Fibroblast of peridontal ligament (primary cell): ENCODE data around the gene ANGPTL4.
A peak's percentile ranks its signal among the peaks of the same experiment; 100 is the strongest.
"Not testable (repeated sequence)": the region's sequence is repeated elsewhere in the genome, so short reads cannot be mapped to it uniquely, and the experiment has no call there.

Source experiments
- DNase-seq: peaks from one replicate; pipeline ENCODE4 v3.0.0-alpha.2; 2010; ENCODE audit errors: extremely low read depth

ANGPTL4 gene

DNA sequence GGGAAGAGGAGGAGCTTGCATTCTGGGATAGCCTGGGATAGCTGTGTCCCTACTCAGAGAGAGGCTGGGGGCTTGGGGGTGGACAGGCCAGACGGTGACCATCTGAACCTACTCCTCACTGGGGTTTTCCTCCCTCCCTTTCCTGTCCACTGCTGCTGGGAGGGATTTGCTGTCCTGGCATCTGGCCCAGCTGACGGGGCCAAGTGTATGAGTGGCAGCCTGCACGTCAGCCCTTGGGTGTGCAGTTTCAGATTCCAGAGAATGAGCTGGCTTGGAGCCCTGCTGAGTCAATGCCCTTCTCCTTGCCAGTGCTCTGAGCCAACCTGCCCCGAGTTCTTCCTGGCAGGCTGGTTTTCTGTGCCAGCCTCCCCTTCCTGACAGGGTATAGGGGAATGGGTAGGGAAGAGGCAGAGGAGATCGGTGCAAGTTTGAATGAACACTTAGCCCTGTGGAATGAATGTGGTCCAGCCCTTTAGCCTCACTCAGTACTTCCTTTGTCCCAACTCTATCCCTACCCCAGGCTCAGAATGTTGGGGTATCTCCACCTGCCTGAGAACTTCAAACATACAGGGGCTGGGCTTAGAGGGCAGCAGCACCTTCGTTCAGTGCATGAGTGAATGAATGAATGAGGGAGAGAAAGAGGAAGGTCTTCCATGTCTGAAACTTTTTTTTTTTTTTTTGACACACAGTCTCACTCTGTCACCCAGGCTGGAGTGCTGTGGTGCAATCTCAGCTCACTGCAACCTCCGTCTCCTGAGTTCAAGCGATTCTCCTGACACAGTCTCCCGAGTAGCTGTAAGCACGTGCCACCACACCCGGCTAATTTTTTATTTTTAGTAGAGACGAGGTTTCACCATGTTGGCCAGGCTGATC, 1.8 kb upstream of the ANGPTL4 start:
- DNase-seq = peak; percentile 99

DNA sequence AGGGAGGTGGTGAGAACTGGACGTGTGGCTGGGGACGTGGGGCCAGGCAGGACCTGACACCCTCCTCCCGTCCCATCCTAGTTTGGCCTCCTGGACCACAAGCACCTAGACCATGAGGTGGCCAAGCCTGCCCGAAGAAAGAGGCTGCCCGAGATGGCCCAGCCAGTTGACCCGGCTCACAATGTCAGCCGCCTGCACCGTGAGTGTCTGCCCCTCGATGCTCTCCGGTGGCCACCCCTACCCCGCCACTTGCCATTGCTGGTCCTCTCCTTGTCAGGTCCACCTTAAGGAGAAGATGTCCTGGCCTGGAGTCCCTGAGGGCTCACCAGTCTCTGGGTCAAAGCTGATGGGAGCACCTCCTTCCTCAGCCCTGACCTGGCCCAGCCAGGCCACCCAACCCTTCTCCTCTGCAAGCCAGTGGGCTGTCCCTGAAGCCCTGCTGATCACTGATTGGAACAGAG, 2.2 kb downstream of the ANGPTL4 start:
- no peak for DNase-seq

DNA sequence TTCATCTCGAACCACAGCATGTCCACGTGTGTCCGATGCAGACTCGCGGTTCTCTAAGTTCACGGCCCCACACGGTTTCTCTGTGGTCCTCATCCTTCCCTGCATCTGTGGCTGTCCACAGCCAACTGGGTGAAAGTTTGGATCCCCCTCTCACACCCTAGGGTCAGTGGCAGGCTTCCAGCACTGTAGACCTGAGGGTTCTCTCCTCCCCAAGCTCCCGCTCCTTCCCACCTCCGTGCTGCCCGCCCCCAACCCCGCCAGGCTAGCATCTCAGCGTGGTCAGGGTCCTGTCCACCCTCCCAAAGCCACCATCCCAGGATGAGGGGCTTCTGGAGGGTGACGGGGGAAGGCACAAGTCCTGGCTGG, 3.0 kb downstream of the ANGPTL4 start:
- peak; percentile 31 for DNase-seq

DNA sequence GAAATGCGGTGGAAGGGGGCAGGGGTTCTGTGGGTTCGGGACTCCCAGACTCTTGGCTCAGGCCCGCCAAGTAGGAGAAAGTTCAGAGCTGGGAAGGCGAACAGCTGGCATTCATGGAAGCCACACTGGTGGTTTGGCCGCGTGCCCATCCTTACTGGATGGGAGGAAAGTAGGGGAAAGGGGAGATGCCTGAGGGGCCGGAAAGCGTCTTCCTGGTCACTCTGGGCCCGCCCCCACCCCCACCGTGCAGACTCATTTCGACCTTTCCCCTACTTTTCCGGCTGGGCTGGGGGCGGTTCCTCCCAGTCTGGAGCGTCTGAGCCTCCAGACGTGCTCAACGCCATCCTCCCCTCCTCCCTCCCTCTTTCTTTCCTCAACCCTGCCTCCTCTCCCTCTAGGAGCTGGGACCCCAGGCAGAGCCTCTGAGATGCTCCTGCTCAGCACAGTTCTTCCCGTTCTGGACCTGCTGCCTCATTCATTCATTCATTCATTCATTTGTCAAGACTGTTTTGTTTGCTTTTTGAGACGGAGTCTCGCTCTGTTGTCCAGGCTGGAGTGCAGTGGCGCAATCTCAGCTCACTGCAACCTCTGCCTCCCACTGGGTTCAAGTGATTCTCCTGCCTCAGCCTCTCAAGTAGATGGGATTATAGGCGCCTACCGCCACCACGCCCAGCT, 3.5 kb downstream of the ANGPTL4 start:
- DNase-seq = peak; percentile 95

DNA sequence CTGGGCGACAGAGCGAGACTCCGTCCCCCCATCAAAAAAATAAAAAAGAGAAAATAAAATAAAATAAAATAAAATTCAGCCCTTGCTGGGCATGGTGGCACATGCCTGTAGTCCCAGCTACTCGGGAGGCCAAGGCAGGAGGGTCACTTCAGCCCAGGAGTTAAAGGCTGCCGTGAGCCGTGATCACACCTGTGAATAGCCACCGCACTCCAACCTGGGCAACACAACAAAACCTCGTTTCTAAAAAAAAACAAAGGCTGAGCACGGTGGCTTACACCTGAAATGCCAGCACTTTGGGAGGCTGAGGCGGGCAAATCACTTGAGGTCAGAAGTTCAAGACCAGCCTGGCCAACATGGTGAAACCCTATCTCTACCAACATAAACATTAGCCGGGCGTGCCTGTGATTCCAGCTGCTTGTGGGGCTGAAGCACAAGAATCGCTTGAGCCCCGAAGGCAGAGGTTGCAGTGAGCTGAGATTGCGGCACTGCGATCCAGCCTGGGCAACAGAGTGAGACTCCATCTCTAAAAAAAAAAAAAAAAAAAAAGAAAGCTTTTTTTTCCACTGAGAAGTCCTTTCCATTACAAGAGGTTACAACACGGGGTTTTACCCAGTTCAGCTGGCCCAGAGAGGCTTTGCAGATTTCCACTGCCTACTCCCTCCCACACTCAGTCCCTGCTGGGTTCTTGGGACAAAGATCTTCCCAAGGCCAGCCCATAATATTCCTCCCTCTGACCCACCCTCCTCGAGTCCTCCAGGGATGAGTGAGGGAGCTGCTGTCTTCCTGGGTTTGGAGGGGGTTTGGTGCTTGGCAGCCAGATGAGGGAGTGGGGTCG, 6.4 kb downstream of the ANGPTL4 start:
- peak; percentile 23 for DNase-seq

DNA sequence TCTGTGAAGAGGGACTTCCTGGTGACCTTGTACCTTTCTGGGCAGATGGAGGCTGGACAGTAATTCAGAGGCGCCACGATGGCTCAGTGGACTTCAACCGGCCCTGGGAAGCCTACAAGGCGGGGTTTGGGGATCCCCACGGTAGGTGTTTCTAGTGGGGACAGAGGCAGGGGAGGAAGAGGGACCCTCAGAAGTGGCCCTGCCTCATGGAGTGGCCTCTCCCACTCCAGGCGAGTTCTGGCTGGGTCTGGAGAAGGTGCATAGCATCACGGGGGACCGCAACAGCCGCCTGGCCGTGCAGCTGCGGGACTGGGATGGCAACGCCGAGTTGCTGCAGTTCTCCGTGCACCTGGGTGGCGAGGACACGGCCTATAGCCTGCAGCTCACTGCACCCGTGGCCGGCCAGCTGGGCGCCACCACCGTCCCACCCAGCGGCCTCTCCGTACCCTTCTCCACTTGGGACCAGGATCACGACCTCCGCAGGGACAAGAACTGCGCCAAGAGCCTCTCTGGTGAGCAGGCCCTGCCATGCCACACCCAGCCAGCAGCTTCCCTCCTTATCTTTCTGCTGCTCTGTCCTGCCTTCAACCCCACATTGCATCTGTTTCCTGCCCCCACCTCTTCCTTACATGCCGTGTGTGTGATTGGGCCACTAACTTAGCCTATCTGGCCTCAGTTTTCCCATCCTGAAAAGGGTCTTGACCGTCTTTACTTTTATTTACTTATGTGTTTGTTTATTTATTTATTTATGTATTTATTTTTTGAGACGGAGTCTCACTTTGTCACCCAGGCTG, 7.3 kb downstream of the ANGPTL4 start:
- DNase-seq = no peak

DNA sequence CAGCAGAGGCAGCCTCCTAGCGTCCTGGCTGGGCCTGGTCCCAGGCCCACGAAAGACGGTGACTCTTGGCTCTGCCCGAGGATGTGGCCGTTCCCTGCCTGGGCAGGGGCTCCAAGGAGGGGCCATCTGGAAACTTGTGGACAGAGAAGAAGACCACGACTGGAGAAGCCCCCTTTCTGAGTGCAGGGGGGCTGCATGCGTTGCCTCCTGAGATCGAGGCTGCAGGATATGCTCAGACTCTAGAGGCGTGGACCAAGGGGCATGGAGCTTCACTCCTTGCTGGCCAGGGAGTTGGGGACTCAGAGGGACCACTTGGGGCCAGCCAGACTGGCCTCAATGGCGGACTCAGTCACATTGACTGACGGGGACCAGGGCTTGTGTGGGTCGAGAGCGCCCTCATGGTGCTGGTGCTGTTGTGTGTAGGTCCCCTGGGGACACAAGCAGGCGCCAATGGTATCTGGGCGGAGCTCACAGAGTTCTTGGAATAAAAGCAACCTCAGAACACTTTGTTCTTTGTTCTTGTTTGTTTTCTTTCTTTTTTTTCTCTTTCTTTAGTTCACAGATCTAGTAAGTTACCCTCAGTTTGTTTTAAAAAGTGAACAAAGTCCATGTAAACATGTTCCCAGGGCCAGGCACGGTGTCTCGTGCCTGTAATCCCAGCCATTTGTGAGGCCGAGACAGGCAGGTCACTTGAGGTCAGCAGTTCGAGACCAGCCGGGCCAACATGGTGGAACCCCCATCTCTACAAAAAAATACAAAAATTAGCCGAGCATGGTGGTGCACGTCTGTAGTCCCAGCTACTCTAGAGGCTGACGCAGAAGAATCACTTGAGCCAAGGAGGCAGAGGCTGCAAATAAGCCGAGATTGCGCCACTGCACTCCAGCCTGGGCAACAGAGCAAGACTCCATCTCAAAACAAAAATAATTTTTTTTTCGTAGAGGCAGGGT, 10.2 kb downstream of the ANGPTL4 start:
- no peak for DNase-seq

DNA sequence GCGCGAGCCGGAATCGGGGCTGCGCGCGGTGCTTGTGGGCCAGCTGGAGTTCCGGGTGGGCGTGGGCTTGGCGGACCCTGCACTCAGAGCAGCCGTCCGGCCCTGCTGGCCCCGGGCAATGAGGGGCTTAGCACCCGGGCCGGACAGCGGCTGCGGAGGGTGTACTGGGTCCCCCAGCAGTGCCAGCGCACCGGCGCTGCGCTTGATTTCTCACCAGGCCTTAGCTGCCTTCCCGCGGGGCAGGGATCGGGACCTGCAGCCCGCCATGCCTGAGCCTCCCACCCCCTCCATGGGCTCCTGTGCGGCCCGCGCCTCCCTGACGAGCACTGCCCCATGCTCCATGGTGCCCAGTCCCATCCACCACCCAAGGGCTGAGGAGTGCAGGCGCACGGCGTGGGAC, 11.8 kb downstream of the ANGPTL4 start:
- not testable (repeated sequence) for DNase-seq

DNA sequence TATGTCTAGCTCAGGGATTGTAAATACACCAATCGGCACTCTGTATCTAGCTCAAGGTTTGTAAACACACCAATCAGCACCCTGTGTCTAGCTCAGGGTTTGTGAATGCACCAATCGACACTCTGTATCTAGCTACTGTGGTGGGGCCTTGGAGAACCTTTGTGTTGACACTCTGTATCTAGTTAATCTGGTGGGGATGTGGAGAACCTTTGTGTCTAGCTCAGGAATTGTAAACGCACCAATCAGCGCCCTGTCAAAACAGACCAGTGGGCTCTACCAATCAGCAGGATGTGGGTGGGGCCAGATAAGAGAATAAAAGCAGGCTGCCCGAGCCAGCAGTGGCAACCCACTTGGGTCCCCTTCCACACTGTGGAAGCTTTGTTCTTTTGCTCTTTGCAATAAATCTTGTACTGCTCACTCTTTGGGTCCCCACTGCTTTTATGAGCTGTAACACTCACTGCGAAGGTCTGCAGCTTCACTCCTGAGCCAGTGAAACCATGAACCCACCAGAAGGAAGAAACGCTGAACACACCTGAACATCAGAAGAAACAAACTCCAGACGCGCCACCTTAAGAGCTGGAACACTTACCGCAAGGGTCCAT, 12.5 kb downstream of the ANGPTL4 start:
- DNase-seq = not testable (repeated sequence)

DNA sequence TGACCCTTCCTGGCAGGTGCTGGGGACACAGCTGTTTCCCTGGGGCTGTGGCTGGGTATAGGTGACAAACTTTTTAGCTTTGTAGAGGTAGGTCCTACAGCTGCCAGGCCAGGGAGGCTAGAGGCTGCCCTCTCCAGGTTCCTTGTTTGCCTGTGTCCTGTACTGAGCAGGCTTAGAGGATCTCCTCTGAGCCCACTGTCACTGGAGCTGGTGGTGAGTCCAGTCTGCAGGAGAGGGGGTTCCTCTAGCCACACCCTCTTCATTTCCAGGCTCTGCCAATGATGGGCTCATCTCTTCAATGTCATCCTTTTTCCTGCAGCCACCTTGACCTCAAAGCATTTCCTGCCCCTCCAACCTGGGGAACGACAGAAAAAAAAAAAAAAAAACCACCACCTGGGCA, 13.6 kb downstream of the ANGPTL4 start:
- no peak for DNase-seq

DNA sequence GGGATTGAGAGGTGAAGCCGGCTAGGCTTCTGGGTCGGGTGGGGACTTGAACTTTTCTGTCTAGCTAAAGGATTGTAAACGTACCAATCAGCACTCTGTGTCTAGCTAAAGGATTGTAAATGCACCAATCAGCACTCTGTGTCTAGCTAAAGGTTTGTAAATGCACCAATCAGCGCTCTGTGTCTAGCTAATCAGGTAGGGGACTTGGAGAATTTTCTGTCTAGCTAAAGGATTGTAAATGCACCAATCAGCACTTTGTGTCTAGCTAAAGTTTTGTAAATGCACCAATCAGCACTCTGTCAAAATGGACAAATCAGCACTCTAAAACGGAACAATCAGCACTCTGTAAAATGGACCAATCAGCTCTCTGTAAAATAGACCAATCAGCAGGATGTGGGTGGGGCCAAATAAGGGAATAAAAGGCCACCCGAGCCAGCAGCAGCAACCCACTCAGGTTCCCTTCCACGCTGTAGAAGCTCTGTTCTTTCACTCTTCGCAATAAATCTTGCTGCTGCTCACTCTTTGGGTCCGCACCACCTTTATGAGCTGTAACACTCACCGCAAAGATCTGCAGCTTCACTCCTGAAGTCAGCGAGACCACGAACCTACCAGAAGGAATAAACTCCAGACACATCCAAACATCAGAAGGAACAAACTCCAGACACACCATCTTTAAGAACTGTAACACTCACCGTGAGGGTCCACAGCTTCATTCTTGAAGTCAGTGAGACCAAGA, 15.4 kb downstream of the ANGPTL4 start:
- DNase-seq = not testable (repeated sequence)

DNA sequence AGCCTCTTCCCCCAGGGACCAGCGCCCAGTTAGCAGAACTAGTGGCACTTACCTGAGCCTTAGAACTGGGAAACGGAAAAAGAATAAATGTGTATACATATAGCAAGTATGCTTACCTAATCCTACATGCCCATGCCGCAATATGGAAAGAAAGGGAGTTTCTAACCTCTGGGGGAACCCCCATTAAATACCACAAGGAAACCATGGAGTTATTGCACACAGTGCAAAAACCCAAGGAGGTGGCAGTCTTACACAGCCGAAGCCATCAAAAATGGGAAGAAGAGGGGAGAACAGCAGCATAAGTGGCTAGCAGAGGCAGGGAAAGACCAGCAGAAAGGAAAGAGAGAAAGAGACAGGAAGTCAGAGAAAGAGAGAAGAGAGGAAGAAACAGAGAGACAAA, 20.6 kb downstream of the ANGPTL4 start:
- not testable (repeated sequence) for DNase-seq

DNA sequence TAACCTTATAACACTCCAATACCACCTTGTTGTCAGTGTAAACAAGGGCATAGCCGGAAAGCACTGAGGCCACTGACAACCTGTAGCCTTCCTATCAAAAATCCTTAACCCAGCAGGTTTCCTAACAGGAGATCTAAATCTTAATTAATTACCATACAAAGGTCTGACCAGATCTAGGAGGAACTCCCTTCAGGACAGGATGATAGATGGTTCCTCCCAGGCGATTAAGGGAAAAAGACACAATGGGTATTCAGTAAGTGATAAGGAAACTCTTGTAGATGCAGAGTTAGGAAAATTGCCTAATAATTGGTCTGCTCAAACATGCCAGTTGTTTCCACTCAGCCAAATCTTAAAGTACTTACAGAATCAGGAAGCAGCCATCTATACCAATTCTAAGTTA, 21.1 kb downstream of the ANGPTL4 start:
- DNase-seq = not testable (repeated sequence)

DNA sequence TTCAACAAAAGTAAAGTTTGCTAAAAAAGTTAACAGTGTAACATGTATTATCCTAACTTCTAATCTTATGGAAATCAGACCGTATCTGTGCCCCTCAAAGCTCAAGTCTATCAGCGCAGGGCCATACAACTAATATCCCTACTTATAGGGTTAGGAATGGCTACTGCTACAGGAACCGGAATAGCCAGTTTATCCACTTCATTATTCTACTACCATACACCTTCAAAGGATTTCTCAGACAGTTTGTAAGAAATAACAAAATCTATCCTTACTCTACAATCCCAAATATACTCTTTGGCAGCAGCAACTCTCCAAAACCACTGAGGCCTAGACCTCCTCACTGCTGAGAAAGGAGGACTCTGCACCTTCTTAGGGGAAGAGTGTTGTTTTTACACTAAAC, 21.6 kb downstream of the ANGPTL4 start:
- not testable (repeated sequence) for DNase-seq

DNA sequence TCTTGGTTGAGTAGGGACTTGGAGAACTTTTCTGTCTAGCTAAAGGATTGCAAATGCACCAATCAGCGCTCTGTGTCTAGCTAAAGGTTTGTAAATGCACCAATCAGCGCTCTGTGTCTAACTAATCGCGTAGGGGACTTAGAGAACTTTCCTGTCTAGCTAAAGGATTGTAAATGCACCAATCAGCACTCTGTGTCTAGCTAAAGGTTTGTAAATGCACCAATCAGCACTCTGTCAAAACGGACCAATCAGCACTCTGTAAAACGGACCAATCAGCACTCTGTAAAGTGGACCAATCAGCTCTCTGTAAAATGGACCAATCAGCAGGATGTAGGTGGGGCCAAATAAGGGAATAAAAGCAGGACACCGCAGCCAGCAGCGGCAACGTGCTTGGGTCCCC, 22.5 kb downstream of the ANGPTL4 start:
- DNase-seq = not testable (repeated sequence)

DNA sequence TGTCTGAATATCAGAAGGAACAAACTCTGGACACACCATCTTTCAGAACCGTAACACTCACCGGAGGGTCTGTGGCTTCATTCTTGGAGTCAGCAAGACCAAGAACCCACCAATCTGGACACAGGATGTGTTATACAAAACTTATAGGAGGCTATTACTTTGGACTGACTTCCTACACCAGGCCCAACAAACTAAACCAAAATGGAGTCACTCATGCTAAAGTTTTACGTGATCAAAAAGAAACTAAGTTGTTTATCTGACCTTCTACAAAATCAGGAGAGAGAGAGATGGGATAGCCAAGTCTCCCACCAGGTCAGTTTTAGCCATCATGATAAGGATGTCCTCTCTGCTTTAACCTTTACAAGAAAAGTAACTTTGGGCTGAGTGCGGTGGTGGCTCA, 23.0 kb downstream of the ANGPTL4 start:
- DNase-seq = no peak

DNA sequence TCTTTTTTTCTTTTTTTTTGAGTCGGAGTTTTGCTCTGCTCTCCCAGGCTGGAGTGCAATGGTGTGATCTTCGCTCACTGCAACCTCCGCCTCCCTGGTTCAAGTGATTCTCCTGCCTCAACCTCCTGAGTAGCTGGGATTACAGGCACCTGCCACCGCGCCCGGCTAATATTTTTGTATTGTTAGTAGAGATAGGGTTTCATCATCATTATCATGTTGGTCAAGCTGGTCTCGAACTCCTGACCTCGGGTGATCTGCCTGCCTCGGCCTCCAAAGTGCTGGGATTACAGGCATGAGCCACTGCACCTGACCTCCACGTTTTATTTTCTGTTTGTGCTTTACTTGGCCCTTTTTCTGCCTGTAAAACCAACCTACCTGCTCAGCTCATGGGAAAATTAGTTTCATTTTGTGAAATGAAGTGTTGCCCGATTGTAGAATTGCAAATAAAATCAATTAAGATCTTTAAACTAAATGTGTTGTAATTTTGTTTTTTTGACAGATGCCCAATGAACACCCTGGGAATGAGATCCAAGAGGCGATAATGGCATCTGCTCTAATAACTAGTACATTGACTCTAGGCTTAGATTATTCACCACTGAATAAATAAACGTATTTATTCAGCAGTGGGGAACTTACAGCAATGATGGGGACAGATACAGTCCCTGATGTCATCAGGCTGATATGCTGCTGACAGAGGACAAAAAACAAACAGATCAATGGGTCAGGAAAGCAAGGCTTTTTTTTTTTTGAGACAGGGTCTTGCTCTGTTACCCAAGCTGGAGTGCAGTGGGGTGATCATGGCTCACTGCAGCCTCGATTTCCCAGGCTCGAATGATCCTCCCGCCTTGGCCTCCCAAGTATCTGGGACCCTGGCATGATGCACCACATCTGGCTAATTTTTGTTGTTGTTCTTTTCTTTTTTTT, 24.0 kb downstream of the ANGPTL4 start:
- no peak for DNase-seq

DNA sequence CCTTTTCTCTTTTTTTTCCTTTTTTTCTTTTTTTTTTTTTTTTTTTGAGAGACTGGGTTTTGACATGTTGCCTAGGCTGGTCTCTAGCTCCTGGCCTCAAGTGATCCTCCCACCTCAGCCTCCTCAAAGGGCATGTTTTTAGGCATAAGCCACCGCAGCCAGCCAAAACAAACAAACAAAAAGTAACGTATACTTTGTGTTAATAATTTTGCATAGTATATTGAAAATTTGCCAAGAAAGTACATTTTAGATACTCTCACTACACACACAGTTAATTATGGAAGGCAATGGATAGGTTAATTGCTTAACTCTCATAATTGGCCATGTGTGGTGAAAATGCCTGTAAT, 24.6 kb downstream of the ANGPTL4 start:
- no peak for DNase-seq
